Measurements from ENCODE around the gene RCC1.

DNA sequence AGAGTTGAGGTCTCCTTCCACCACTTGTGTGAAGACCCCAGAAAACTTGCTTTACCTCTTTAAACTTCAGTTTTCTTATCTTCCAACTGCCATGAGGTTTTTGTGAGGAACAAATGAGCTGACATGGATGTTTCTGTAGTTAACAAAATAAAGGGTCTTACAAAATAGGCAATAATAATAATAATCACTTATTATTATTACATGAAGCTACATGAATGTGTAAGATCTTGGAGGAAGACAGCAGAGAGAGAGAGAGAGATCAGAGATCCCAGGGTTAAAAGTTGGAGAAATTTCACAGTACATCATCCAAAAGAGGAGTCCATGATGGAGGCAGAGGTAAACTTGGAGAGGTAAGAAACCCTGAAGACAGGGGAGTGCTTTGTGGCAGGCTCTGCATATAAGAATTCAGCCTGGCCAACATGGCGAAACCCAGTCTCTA, 10.7 kb downstream of the RCC1 start:
- TF ChIP-seq, protein P1, sequence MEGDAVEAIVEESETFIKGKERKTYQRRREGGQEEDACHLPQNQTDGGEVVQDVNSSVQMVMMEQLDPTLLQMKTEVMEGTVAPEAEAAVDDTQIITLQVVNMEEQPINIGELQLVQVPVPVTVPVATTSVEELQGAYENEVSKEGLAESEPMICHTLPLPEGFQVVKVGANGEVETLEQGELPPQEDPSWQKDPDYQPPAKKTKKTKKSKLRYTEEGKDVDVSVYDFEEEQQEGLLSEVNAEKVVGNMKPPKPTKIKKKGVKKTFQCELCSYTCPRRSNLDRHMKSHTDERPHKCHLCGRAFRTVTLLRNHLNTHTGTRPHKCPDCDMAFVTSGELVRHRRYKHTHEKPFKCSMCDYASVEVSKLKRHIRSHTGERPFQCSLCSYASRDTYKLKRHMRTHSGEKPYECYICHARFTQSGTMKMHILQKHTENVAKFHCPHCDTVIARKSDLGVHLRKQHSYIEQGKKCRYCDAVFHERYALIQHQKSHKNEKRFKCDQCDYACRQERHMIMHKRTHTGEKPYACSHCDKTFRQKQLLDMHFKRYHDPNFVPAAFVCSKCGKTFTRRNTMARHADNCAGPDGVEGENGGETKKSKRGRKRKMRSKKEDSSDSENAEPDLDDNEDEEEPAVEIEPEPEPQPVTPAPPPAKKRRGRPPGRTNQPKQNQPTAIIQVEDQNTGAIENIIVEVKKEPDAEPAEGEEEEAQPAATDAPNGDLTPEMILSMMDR (IDR thresholded peaks at IDR 0.05), result no peak
- TF ChIP-seq EP300 (IDR thresholded peaks at IDR 0.05), result no peak

Measured in stomach (tissue), 4 donors.